ENCODE data around the gene SH3RF3.

The SH3RF3 gene

DNA sequence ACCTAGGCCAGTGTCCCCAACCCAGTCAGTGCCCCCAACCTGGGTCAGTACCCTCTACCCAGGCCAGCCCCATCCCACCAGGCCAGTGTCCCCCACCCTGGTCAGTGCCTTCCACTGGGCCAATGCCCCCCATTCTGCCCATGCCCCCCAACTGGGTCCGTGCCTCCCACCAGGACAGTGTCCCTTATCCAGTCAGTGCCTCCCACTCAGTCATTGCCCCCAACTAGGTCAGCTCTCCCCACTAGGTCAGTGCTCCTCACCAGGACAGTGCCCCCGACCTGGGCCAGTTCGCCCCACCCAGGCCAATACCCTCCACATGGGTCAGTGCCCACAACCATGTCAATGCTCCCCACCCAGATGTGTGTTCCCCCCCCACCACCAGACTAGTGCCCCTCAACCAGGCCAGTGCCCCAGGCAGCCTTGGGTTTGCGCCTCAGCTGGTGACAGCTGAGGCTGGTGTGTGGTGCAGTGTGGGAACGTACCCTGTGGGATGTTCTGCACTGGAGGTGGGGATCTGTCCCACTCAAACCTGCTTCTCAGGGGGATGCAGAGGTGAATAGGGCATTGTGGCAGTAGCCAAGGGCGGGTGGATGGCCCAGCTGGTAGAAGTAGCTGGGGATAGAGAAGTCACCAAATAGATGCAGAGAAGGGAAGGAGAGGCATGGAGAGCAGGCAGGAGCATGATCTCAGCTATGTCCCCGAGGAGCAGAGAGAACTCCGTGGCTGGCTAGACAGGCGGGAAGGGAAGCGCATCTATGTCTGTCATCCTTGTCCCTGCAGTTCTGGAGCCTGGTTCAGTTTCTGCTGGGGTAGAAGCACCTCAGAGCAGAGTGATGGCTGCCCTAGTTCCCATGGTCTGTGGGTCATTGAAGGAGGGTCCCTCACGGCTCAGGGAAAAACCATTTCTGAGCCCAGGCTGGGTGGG is 168.8 kb downstream of the SH3RF3 start:
- Histone ChIP-seq H3K27me3 (ENCODE audit: insufficient read depth, insufficient read length) (no peaks in the 10 kb centered on the region), H3K4me3 (ENCODE audit: insufficient read length, low read depth) (no peak overlapping the region), H3K9me3 (ENCODE audit: insufficient read depth, low read length) (peaks cover 3% of the 10 kb centered on the region; the same call in 1 of the 2 replicates), H3K36me3 (ENCODE audit: insufficient read depth, insufficient read length, low read length) (no peaks in the 10 kb centered on the region), H3K4me1 (ENCODE audit: insufficient read depth, insufficient read length) (peaks cover 4% of the 10 kb centered on the region), H3K9ac (ENCODE audit: insufficient read length, low read depth) (no peak overlapping the region)
- no peak for DNase-seq (ENCODE audit: low read depth, low spot score)
- TF ChIP-seq SUZ12 (IDR thresholded peaks at IDR 0.05; ENCODE audit: extremely low read depth, insufficient read depth, insufficient read length) = no peak
- no peak for TF ChIP-seq ZNF274 (IDR thresholded peaks at IDR 0.05; ENCODE audit: low read depth, low read length)
- no peak for TF ChIP-seq YY1 (IDR thresholded peaks at IDR 0.05; ENCODE audit: insufficient read depth, insufficient read length)

DNA sequence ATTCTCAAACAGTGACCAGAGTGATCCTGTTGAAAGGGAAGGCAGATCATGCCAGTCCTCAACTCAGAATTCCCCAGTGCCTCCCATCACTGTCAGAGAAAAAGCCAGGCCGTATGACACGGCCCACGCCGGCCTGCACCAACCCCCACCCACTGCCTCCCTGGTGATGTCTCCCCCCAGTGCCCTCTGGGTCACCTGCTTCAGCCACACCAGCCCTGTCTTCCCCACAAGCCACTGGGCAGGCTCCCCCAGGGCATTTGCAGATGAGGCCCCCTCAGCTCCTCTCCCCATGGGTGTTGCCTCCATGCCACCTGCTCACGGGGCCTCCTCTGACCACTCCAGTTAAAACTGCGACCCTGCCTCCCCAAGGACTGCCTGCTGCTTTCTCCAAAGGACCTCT is 169.8 kb downstream of the SH3RF3 start:
- Histone ChIP-seq H3K4me3 (ENCODE audit: insufficient read length, low read depth) (no peak overlapping the region), H3K36me3 (ENCODE audit: insufficient read depth, insufficient read length, low read length) (no peaks in the 10 kb centered on the region), H3K4me1 (ENCODE audit: insufficient read depth, insufficient read length) (peaks cover 2% of the 10 kb centered on the region), H3K27me3 (ENCODE audit: insufficient read depth, insufficient read length) (no peaks in the 10 kb centered on the region), H3K9ac (ENCODE audit: insufficient read length, low read depth) (no peak overlapping the region), H3K9me3 (ENCODE audit: insufficient read depth, low read length) (peaks cover 3% of the 10 kb centered on the region; the same call in 1 of the 2 replicates)
- TF ChIP-seq ZNF274 (IDR thresholded peaks at IDR 0.05; ENCODE audit: low read depth, low read length) (no peak), SUZ12 (IDR thresholded peaks at IDR 0.05; ENCODE audit: extremely low read depth, insufficient read depth, insufficient read length) (no peak), YY1 (IDR thresholded peaks at IDR 0.05; ENCODE audit: insufficient read depth, insufficient read length) (no peak)
- no peak for DNase-seq (ENCODE audit: low read depth, low spot score)

DNA sequence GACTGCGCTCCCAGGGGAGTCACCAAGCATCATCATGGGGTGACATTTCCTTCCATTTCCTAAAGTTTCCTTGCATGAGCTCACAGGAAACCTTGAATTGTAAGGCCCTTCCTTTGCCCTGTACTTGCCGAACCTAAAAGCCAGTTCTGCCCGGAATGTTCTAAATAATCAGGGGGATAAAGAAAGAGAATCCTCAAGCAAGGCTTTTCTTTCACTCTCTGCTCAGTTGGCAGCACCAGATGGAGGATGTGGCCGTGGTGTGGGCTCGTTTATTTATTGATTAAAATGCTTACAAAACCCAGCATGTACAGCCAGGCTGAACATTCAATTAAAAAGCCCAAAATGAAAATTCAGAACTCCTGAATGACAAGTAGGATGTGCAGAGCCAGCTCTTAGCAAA is 170.5 kb downstream of the SH3RF3 start:
- Histone ChIP-seq H3K4me3 (ENCODE audit: insufficient read length, low read depth) (no peak overlapping the region), H3K9me3 (ENCODE audit: insufficient read depth, low read length) (peaks cover 2% of the 10 kb centered on the region; the same call in 1 of the 2 replicates), H3K9ac (ENCODE audit: insufficient read length, low read depth) (no peak overlapping the region), H3K27me3 (ENCODE audit: insufficient read depth, insufficient read length) (no peaks in the 10 kb centered on the region), H3K36me3 (ENCODE audit: insufficient read depth, insufficient read length, low read length) (no peaks in the 10 kb centered on the region), H3K4me1 (ENCODE audit: insufficient read depth, insufficient read length) (peaks cover 2% of the 10 kb centered on the region)
- TF ChIP-seq SUZ12 (IDR thresholded peaks at IDR 0.05; ENCODE audit: extremely low read depth, insufficient read depth, insufficient read length) (no peak), ZNF274 (IDR thresholded peaks at IDR 0.05; ENCODE audit: low read depth, low read length) (no peak), YY1 (IDR thresholded peaks at IDR 0.05; ENCODE audit: insufficient read depth, insufficient read length) (no peak)
- no peak for DNase-seq (ENCODE audit: low read depth, low spot score)

DNA sequence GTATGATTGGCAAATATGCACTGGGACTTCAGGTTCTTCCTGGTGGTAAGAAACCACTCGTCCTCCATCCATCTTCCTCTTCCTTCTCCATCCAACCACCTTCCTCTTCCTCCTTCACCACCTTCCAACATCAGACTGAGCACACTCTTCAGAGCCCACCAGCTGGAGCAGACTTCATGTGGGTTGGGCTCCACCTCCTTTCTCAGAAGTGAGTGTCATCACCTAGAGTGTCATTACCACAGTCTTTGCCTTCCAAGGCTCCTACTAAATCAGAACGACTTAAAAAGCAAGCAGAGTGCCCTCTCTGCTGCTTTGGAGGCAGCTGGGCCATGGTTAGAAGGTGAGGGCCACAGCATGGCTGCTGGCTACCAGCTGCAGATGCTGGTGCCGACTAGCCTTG is 171.6 kb downstream of the SH3RF3 start:
- DNase-seq (ENCODE audit: low read depth, low spot score) = no peak
- no peak overlapping the region for H3K4me3 ChIP-seq (ENCODE audit: insufficient read length, low read depth)
- H3K9me3 ChIP-seq (ENCODE audit: insufficient read depth, low read length) = no peaks in the 10 kb centered on the region
- H3K9ac ChIP-seq (ENCODE audit: insufficient read length, low read depth) = no peak overlapping the region
- H3K36me3 ChIP-seq (ENCODE audit: insufficient read depth, insufficient read length, low read length) = no peaks in the 10 kb centered on the region
- H3K27me3 ChIP-seq (ENCODE audit: insufficient read depth, insufficient read length) = no peaks in the 10 kb centered on the region
- no peak for TF ChIP-seq YY1 (IDR thresholded peaks at IDR 0.05; ENCODE audit: insufficient read depth, insufficient read length)
- TF ChIP-seq ZNF274 (IDR thresholded peaks at IDR 0.05; ENCODE audit: low read depth, low read length) = no peak
- TF ChIP-seq SUZ12 (IDR thresholded peaks at IDR 0.05; ENCODE audit: extremely low read depth, insufficient read depth, insufficient read length) = no peak
- H3K4me1 ChIP-seq (ENCODE audit: insufficient read depth, insufficient read length) = peaks cover 2% of the 10 kb centered on the region

DNA sequence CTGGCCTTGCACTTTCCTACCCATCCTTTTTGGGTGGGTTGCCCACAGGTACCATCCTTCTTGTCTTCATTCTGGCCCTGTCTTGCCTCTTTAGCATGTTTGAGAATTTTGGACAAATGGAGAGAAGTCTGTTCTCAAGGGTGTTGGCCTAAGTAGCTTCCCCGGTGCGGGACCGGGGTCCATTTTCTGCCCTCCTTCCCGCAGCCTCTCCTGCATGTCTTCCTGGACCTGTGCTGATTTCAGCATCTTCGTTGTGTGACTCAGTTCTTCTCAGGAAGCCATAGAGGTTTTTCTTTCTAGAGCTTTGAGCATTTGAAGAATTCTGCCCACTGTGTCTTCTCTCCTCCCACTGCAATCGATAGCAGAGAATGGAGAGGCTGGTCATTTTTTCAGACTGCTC is 172.7 kb downstream of the SH3RF3 start:
- Histone ChIP-seq H3K9ac (ENCODE audit: insufficient read length, low read depth) (no peak overlapping the region), H3K36me3 (ENCODE audit: insufficient read depth, insufficient read length, low read length) (no peaks in the 10 kb centered on the region), H3K4me1 (ENCODE audit: insufficient read depth, insufficient read length) (peaks cover 2% of the 10 kb centered on the region), H3K4me3 (ENCODE audit: insufficient read length, low read depth) (no peak overlapping the region), H3K27me3 (ENCODE audit: insufficient read depth, insufficient read length) (no peaks in the 10 kb centered on the region), H3K9me3 (ENCODE audit: insufficient read depth, low read length) (no peaks in the 10 kb centered on the region)
- no peak for DNase-seq (ENCODE audit: low read depth, low spot score)
- TF ChIP-seq ZNF274 (IDR thresholded peaks at IDR 0.05; ENCODE audit: low read depth, low read length) = no peak

DNA sequence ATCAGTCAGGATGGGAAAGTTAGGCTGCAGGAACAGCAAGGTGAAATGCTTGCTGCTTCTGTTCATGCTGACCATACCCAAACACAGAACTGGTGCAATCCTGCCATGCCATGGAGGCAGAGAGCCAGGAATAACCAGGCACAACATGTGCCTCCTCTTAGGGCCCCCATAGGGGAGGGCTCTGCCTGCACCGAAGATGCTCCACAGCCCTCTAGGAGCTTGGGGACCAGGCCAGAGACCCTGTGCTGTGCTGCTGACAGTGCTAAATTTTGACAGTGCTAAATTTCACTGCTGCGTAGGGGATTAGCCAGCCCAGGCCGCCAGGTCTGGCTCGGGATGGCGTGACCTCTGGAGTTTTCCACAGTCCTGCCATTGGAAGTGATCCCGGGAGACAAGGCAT is 173.3 kb downstream of the SH3RF3 start:
- TF ChIP-seq YY1 (IDR thresholded peaks at IDR 0.05; ENCODE audit: insufficient read depth, insufficient read length) (no peak), ZNF274 (IDR thresholded peaks at IDR 0.05; ENCODE audit: low read depth, low read length) (no peak), SUZ12 (IDR thresholded peaks at IDR 0.05; ENCODE audit: extremely low read depth, insufficient read depth, insufficient read length) (no peak)
- Histone ChIP-seq H3K36me3 (ENCODE audit: insufficient read depth, insufficient read length, low read length) (no peaks in the 10 kb centered on the region), H3K9me3 (ENCODE audit: insufficient read depth, low read length) (no peaks in the 10 kb centered on the region), H3K4me1 (ENCODE audit: insufficient read depth, insufficient read length) (peaks cover 2% of the 10 kb centered on the region), H3K4me3 (ENCODE audit: insufficient read length, low read depth) (no peak overlapping the region), H3K9ac (ENCODE audit: insufficient read length, low read depth) (no peak overlapping the region), H3K27me3 (ENCODE audit: insufficient read depth, insufficient read length) (no peaks in the 10 kb centered on the region)
- no peak for DNase-seq (ENCODE audit: low read depth, low spot score)

DNA sequence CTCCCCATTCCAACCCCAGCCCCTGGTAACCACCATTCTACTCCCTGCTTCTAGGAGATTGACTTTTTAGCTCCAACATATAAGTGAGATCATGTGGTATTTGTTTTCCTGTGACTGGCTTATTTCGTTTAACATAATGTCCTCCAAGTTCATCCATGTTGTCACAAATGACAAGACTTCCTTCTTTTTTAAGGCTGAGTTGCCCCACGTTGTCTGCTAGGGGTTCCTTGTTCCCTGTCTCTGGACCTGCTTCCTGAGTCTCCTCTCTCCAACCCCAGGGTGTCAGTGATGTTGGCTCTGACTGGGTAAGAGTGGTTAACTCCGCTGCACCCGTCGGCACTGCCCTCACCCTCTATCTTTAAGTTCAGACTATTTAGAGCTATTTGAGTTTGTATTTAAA is 175.2 kb downstream of the SH3RF3 start:
- no peak overlapping the region for H3K9ac ChIP-seq (ENCODE audit: insufficient read length, low read depth)
- DNase-seq (ENCODE audit: low read depth, low spot score) = no peak
- TF ChIP-seq SUZ12 (IDR thresholded peaks at IDR 0.05; ENCODE audit: extremely low read depth, insufficient read depth, insufficient read length) = no peak
- no peak for TF ChIP-seq ZNF274 (IDR thresholded peaks at IDR 0.05; ENCODE audit: low read depth, low read length)
- TF ChIP-seq YY1 (IDR thresholded peaks at IDR 0.05; ENCODE audit: insufficient read depth, insufficient read length) = no peak
- no peaks in the 10 kb centered on the region for H3K27me3 ChIP-seq (ENCODE audit: insufficient read depth, insufficient read length)
- no peaks in the 10 kb centered on the region for H3K36me3 ChIP-seq (ENCODE audit: insufficient read depth, insufficient read length, low read length)
- H3K4me3 ChIP-seq (ENCODE audit: insufficient read length, low read depth) = no peak overlapping the region
- H3K4me1 ChIP-seq (ENCODE audit: insufficient read depth, insufficient read length) = no peaks in the 10 kb centered on the region
- no peaks in the 10 kb centered on the region for H3K9me3 ChIP-seq (ENCODE audit: insufficient read depth, low read length)

All from NT2/D1 (cell line).